Astrocyte of the spinal cord (primary cell): Measurements from ENCODE around the gene MBP.

Experiments used
- DNase-seq: peaks from one replicate; pipeline ENCODE4 v3.0.0; 2011; ENCODE audit warnings: low read depth, low spot score
- H3K4me3 ChIP-seq: 2 replicates; pipeline ENCODE4 v1.5.1; 2011; ENCODE audit warnings: low read depth, mild to moderate bottlenecking, low read length, moderate library complexity
- in situ Hi-C: cut with HindIII; loops from 2 replicates; pipeline ENCODE4 v1.10.0; 2017; ENCODE audit warnings: low sequenced_read_pairs
- TF ChIP-seq, protein P1 (sequence below): IDR thresholded peaks from 2 replicates; pipeline ENCODE4 v1.5.1; 2012; ENCODE audit warnings: low read depth, mild to moderate bottlenecking, low read length, inconsistent platforms

Gene MBP

DNA sequence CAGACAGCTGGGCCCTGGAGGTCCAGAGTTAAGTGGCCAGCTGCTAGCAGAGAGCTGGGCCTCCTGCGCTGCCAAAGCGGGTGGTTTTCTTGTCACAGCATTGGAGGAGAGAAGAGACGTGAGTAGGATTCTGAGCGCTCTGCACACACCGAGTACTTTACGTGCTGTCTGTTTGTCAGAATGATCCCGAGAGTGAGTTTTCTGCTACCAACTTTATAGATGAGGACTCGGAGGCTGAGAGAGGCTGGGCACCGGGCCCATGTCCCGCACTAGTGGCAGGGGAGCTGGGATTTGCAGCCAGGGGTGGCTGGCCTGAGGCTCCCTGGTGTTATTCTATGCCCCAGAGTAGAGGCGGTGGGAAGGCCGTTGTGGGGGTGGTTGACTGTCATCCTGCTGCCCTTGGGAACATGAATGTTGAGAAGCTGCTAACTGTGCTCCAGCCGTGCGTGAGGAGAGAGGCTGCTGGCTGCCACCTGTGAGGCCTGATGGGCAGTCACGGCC lies 36.3 kb upstream of the MBP start:
- TF ChIP-seq, protein P1, sequence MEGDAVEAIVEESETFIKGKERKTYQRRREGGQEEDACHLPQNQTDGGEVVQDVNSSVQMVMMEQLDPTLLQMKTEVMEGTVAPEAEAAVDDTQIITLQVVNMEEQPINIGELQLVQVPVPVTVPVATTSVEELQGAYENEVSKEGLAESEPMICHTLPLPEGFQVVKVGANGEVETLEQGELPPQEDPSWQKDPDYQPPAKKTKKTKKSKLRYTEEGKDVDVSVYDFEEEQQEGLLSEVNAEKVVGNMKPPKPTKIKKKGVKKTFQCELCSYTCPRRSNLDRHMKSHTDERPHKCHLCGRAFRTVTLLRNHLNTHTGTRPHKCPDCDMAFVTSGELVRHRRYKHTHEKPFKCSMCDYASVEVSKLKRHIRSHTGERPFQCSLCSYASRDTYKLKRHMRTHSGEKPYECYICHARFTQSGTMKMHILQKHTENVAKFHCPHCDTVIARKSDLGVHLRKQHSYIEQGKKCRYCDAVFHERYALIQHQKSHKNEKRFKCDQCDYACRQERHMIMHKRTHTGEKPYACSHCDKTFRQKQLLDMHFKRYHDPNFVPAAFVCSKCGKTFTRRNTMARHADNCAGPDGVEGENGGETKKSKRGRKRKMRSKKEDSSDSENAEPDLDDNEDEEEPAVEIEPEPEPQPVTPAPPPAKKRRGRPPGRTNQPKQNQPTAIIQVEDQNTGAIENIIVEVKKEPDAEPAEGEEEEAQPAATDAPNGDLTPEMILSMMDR, result no peak
- in situ Hi-C loops, result no loop called here
- no peak overlapping the region for H3K4me3 ChIP-seq
- no peak for DNase-seq

DNA sequence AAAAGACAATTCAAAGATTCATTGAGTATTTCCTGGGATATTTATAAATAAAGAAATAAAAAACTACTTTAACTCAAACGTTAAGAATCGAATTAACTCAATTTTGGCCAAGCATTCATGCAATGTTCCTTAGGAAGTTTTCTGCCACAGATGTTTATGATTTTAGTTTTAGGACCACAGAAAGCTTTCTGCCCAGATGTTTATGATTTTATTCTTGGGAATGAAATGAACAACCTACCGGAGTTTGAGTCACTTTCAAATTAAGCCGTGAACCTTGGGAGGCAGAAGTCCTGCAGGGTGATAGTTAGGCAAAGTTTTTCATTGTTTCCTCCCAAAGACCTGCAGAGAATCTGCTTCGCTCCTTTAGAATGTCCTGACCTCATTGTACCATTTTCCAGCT lies 34.7 kb upstream of the MBP start:
- in situ Hi-C loops, result no loop called here
- H3K4me3 ChIP-seq, result no peak overlapping the region
- TF ChIP-seq, protein P1, result no peak
- no peak for DNase-seq

DNA sequence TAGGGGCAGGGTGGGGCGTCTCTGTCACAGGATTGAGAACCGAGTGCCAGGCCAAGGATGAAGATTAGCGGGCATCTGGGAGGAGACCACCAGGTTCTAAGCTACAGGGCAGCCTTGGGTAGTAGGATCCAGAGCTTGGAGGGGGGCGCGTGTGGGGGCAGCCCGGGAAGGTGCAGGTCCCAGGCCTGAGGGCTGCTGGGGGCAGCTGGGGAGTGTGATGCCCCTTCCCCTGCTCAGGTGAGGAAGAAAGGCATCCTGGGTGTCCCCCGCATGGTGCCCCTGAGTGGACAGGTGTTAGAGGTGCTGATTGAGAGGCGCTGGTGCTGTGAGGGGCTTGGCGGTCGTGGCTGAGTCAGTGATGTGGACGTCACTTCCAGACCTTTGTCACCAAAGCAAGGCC lies 33.9 kb upstream of the MBP start:
- DNase-seq, result no peak
- in situ Hi-C loops, result no loop called here
- TF ChIP-seq, protein P1, result no peak
- H3K4me3 ChIP-seq, result no peak overlapping the region

DNA sequence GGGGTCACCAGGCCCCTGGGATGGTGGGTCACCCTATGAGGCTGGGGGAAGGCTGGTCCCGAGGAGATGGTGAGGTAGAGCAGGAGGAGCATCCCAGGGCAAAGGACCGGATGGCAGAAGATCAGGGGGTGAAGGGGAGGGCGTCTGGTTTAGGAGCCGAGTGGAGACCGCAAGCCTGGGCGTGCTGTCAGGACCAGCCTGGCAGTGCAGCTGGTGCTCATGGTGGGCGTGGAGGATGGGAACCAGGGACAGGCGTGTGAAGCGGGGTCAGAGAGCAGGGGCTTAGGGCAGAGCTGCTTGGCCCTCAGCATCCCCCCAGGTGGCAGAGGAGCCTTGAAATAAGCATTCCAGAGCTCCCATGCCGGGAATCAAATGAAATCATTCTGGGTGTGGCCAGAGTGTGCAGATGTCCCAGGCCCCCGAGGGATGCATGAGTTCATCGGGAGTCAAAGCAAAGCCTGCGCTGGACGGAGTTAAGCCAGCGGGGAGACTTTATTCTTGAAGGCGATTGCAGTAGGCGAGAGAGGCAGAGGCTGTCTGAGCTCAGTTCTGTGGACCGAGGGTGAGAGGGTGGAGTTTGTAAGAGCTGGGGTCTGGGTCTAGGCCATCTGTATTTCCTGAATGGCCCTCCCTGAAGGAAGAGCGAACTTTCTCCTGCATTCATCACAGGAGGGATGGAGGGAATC lies 33.1 kb upstream of the MBP start:
- in situ Hi-C loops, result no loop called here
- H3K4me3 ChIP-seq, result no peak overlapping the region
- TF ChIP-seq, protein P1, result no peak
- peak; percentile 56 for DNase-seq

DNA sequence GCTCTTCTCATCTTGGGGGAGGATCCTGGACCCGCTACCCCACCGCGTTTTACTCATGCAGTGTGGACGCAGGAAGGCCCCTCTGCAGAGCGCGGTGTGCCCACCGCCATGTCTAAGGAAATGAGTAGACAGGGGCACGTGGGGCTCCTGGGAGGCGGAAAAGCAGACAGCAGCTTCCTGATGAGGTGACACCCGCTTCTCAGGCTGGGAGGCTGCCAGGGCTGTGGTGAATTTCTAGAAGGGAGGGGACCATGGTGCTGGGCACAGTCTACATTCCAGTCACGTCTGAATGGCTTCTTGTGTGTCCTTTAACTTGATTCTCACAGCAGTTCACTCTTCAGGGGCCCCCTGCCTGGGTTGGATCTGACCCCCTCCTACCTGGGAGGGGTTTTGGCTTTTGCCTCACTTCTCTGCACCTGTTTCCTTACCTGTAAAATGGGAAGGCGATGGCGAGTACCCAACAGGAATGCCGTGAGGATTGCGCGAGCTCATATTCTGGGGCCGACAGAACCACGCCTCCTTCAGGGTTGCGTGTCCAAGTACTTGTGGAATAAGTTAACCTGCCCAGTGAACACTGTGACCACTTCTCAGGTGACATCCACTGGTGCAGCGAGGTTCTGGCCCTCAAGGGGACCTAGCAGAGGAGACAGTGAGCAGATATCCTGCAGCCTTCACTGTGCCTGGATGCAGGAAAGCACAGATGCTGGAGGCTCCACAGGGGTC lies 32.3 kb upstream of the MBP start:
- H3K4me3 ChIP-seq, result no peak overlapping the region
- no peak for DNase-seq
- in situ Hi-C loops, result no loop called here
- TF ChIP-seq, protein P1, result no peak

DNA sequence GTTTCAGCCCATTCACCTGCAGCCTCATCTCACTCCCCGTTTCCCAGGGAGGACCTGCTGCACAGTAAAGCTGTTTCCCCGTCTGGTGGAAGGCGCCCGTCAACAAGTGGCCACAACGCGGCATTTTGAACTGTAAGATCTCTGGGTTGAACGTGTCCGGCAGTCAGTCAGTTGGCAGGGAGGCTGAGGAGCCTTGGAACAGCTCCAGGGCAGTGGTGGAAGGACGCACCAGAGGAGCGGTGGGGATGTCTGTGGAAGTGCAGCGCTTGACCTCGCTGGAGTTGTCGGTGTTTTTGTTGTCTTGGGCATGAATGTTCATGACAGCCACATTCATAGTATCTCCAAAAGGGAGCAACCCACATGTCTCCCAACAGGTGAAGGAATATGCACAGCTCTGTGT lies 31.4 kb upstream of the MBP start:
- in situ Hi-C loops, result no loop called here
- no peak overlapping the region for H3K4me3 ChIP-seq
- no peak for DNase-seq
- TF ChIP-seq, protein P1, result no peak
